Measurements from ENCODE around the gene PFDN1. TPM values are rescaled to one million over a fixed set of nuclear protein-coding genes. Genes with fewer than 3 reads are reported as not detected.

PFDN1 gene
- total and polyA plus RNA-seq, 4 donors = 14.0 to 30.8 (median 20.7) TPM

GRCh38 chr5:140298183-140298601 lies 4.7 kb downstream of the PFDN1 start:
- peaks cover 0 to 4% (median under 1%) of the 10 kb centered on the region in 4 donors for H3K36me3 ChIP-seq (ENCODE audit: control insufficient read depth in 4 of 4, insufficient read depth in 3 of 4, low read depth in 1 of 4, low read length in 3 of 4)
- H3K27ac ChIP-seq (ENCODE audit: low read depth in 1 of 2, low read length in 2 of 2) = no peak overlapping the region
- no peaks in the 10 kb centered on the region for H3K27me3 ChIP-seq (ENCODE audit: control insufficient read depth in 4 of 4, insufficient read depth in 4 of 4, low read length in 3 of 4)
- no peak for TF ChIP-seq HNF4G (IDR thresholded peaks at IDR 0.05)
- TF ChIP-seq CTCF (IDR thresholded peaks at IDR 0.05; ENCODE audit: low read depth, low read length, missing input control) = no peak
- no peak for TF ChIP-seq GABPA (IDR thresholded peaks at IDR 0.05 in 1 of 2, conservative IDR thresholded peaks at IDR 0.05 in 1 of 2)
- TF ChIP-seq ATF3 (IDR thresholded peaks at IDR 0.05) = no peak
- no peak for TF ChIP-seq RXRA (IDR thresholded peaks at IDR 0.05)
- TF ChIP-seq NR2F2 (IDR thresholded peaks at IDR 0.05) = no peak
- TF ChIP-seq RAD21 (IDR thresholded peaks at IDR 0.05) = no peak
- TF ChIP-seq YY1 (IDR thresholded peaks at IDR 0.05) = no peak
- no peak for TF ChIP-seq TAF1 (conservative IDR thresholded peaks at IDR 0.05)
- TF ChIP-seq SP1 (IDR thresholded peaks at IDR 0.05) = no peak
- TF ChIP-seq EGR1 (IDR thresholded peaks at IDR 0.05; ENCODE audit: low read depth in 2 of 2) = no peak
- H3K4me1 ChIP-seq (ENCODE audit: control insufficient read depth in 4 of 4, insufficient read depth in 4 of 4, low read length in 3 of 4) = peaks cover 7 to 16% (median 15%) of the 10 kb centered on the region in 4 donors
- 48% methylated on average over 1 of the region's 1 CpG for WGBS
- H3K9me3 ChIP-seq (ENCODE audit: control insufficient read depth in 4 of 4, low read length in 3 of 4) = no peaks in the 10 kb centered on the region
- H3K9ac ChIP-seq (ENCODE audit: low read depth in 1 of 2, low read length in 2 of 2) = no peak overlapping the region
- DNase-seq (ENCODE audit: low spot score) = no peak
- no peak overlapping the region for H3K4me3 ChIP-seq (ENCODE audit: low read depth in 1 of 3, low read length in 3 of 3)

- no peak for DNase-seq (ENCODE audit: low spot score)
- Histone ChIP-seq H3K36me3 (ENCODE audit: control insufficient read depth in 4 of 4, insufficient read depth in 3 of 4, low read depth in 1 of 4, low read length in 3 of 4) (peaks cover 0 to 4% (median under 1%) of the 10 kb centered on the region in 4 donors), H3K4me1 (ENCODE audit: control insufficient read depth in 4 of 4, insufficient read depth in 4 of 4, low read length in 3 of 4) (peaks cover 7 to 18% (median 16%) of the 10 kb centered on the region in 4 donors), H3K4me3 (ENCODE audit: low read depth in 1 of 3, low read length in 3 of 3) (no peak overlapping the region), H3K9ac (ENCODE audit: low read depth in 1 of 2, low read length in 2 of 2) (no peak overlapping the region), H3K27me3 (ENCODE audit: control insufficient read depth in 4 of 4, insufficient read depth in 4 of 4, low read length in 3 of 4) (no peaks in the 10 kb centered on the region), H3K9me3 (ENCODE audit: control insufficient read depth in 4 of 4, low read length in 3 of 4) (no peaks in the 10 kb centered on the region), H3K27ac (ENCODE audit: low read depth in 1 of 2, low read length in 2 of 2) (no peak overlapping the region)
- WGBS = 67% methylated on average over 5 of the region's 5 CpGs
- TF ChIP-seq NR2F2 (IDR thresholded peaks at IDR 0.05) (no peak), RAD21 (IDR thresholded peaks at IDR 0.05) (no peak), GABPA (IDR thresholded peaks at IDR 0.05 in 1 of 2, conservative IDR thresholded peaks at IDR 0.05 in 1 of 2) (no peak), REST (IDR thresholded peaks at IDR 0.05) (no peak), EGR1 (IDR thresholded peaks at IDR 0.05; ENCODE audit: low read depth in 2 of 2) (no peak), RXRA (IDR thresholded peaks at IDR 0.05) (no peak), YY1 (IDR thresholded peaks at IDR 0.05) (no peak), SP1 (IDR thresholded peaks at IDR 0.05) (no peak), ZBTB33 (IDR thresholded peaks at IDR 0.05) (no peak), JUND (IDR thresholded peaks at IDR 0.05) (no peak), HNF4G (IDR thresholded peaks at IDR 0.05) (no peak), MAX (IDR thresholded peaks at IDR 0.05) (no peak)
Observed at GRCh38 chr5:140297283-140297682, 5.6 kb downstream of the PFDN1 start.
